HCT116 (cell line): Measurements from ENCODE around the gene CRAT.

Experiments used
- CEBPB ChIP-seq: IDR thresholded peaks from 2 replicates; pipeline ENCODE4 v1.6.1; 2012; ENCODE audit warnings: low read depth
- CTCF ChIP-seq, 3 experiments: fragments of 200-600 bp in 1 of 3; sonication (generic) in 1 of 3; IDR thresholded peaks in 2 of 3; conservative IDR thresholded peaks in 1 of 3; 2 replicates each; pipeline ENCODE4 v1.5.1; 2012 to 2017; ENCODE audit warnings: low read depth in 2 of 3, low read length in 2 of 3, antibody characterized with exemption in 1 of 3, borderline replicate concordance in 1 of 3, control low read depth in 1 of 3, mild to moderate bottlenecking in 1 of 3, mixed read lengths in 1 of 3, mixed run types in 1 of 3, moderate library complexity in 1 of 3; ENCODE audit not compliant: insufficient read depth in 1 of 3
- EZH2phosphoT487 ChIP-seq: fragments of 200-600 bp; IDR thresholded peaks from 2 replicates; pipeline ENCODE4 v1.6.1; 2018; ENCODE audit warnings: antibody characterized with exemption, borderline replicate concordance
- RAD21 ChIP-seq: IDR thresholded peaks from 2 replicates; pipeline ENCODE4 v1.6.1; 2012; ENCODE audit warnings: low read depth, mild to moderate bottlenecking
- SIN3A ChIP-seq: IDR thresholded peaks from 2 replicates; pipeline ENCODE4 v1.6.1; 2012; ENCODE audit warnings: low read depth
- ZNF274 ChIP-seq: fragments of 200-500 bp; sonication (Bioruptor generic); IDR thresholded peaks from 2 replicates; pipeline ENCODE4 v1.6.1; 2014; ENCODE audit warnings: mild to moderate bottlenecking, low read depth, low read length, inconsistent platforms
- TF ChIP-seq, protein P1 (sequence below): IDR thresholded peaks from 2 replicates; pipeline ENCODE4 v1.6.1; 2012

GRCh38 chr9:129109952-129110739 is 447 bp downstream of the CRAT start:
- TF ChIP-seq RAD21 = no peak
- TF ChIP-seq EZH2phosphoT487 = no peak
- no peak for TF ChIP-seq SIN3A
- TF ChIP-seq CTCF (IDR thresholded peaks at IDR 0.05 in 2 of 3, conservative IDR thresholded peaks at IDR 0.05 in 1 of 3; ENCODE audit: borderline replicate concordance in 1 of 3, insufficient read depth in 1 of 3, low read depth in 2 of 3, low read length in 2 of 3) = no peak
- TF ChIP-seq, protein P1, sequence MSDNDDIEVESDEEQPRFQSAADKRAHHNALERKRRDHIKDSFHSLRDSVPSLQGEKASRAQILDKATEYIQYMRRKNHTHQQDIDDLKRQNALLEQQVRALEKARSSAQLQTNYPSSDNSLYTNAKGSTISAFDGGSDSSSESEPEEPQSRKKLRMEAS = no peak
- no peak for TF ChIP-seq CEBPB
- TF ChIP-seq ZNF274 = no peak
